HCT116 (cell line): ENCODE measurements around the gene ALAS2. TPM values are rescaled to one million over a fixed set of nuclear protein-coding genes. Genes with fewer than 3 reads are reported as not detected.

Experiments used
- ATAC-seq: fragments of 200-7000 bp; cut with Tn5 transposase; 2 replicates; pipeline ENCODE4 v1.9.1; 2020; ENCODE audit warnings: mild to moderate bottlenecking, moderate library complexity
- BruUV-seq: library from RNA; stranded (reverse); fragments of 400-500 nt; replicated peaks from 2 replicates; lab custom pipeline; 2021; lab: Mats Ljungman, UMichigan
- CTCF ChIA-PET: fragments of 300-600 bp; sonication (Branson Sonifier 250); formaldehyde crosslinking; loops from one replicate; lab custom pipeline; 2021; ENCODE audit warnings: antibody characterized with exemption; lab: Charles Lee
- POLR2A ChIA-PET: fragments of 300-600, 350-600 bp; sonication (Branson Sonifier 250); formaldehyde crosslinking; loops from one replicate; lab custom pipeline; 2021; ENCODE audit warnings: antibody characterized with exemption; lab: Charles Lee
- RAD21 ChIA-PET, 2 experiments: fragments of 300-600 bp; sonication (Branson Sonifier 250); formaldehyde crosslinking; loops; one replicate each; lab custom pipeline; 2023; ENCODE audit warnings: low total read pairs in 2 of 2; ENCODE audit not compliant: uncharacterized antibody in 2 of 2, unreplicated experiment in 2 of 2, low non-redundant PET in 1 of 2; lab: Charles Lee
- DNase-seq: peaks from one replicate; pipeline ENCODE4 v3.0.0-alpha.2; 2010; ENCODE audit warnings: low read depth, low spot score
- H2AFZ ChIP-seq: fragments of 200-600 bp; shearing (Covaris generic), sonication (generic); 2 replicates; pipeline ENCODE4 v1.6.1; 2017; ENCODE audit warnings: low read depth, mixed run types, mixed read lengths, antibody characterized with exemption, low read length; ENCODE audit not compliant: poor library complexity, severe bottlenecking
- H3K27ac ChIP-seq: 2 replicates; pipeline ENCODE4 v1.5.1; 2012; ENCODE audit warnings: low read depth, low read length
- H3K27me3 ChIP-seq: fragments of 200-600 bp; sonication (generic); 2 replicates; pipeline ENCODE4 v1.6.1; 2016; ENCODE audit warnings: mixed run types, low read length, mixed read lengths; ENCODE audit not compliant: insufficient read depth
- H3K36me3 ChIP-seq, 2 experiments: fragments of 200-500 bp in 1 of 2; fragments of 200-600 bp in 1 of 2; sonication (Bioruptor generic) in 1 of 2; sonication (generic) in 1 of 2; 2 replicates each; pipeline versions ENCODE4 v1.5.1 to v1.6.1; 2014 to 2016; ENCODE audit warnings: low read length in 2 of 2, inconsistent platforms in 1 of 2, mixed read lengths in 1 of 2, mixed run types in 1 of 2; ENCODE audit not compliant: insufficient read depth in 2 of 2, control insufficient read depth in 1 of 2
- H3K4me1 ChIP-seq, 2 experiments: fragments of 200-600 bp in 1 of 2; sonication (generic) in 1 of 2; 2 replicates each; pipeline versions ENCODE4 v1.5.1 to v1.6.1; 2012 to 2017; ENCODE audit warnings: low read length in 2 of 2, inconsistent platforms in 1 of 2, mild to moderate bottlenecking in 1 of 2, mixed read lengths in 1 of 2, mixed run types in 1 of 2, moderate library complexity in 1 of 2; ENCODE audit not compliant: insufficient read depth in 2 of 2, control insufficient read depth in 1 of 2
- H3K4me2 ChIP-seq: fragments of 200-600 bp; sonication (generic); 2 replicates; pipeline ENCODE4 v1.6.1; 2017; ENCODE audit warnings: mixed run types, low read length, mixed read lengths
- H3K4me3 ChIP-seq, 2 experiments: fragments of 200-600 bp in 1 of 2; sonication (generic) in 1 of 2; replicated peaks in 1 of 2; 2 replicates each; pipeline ENCODE4 v1.5.1; 2011 to 2016; ENCODE audit warnings: low read length in 2 of 2, control low read depth in 1 of 2, low read depth in 1 of 2, mild to moderate bottlenecking in 1 of 2, mixed read lengths in 1 of 2, mixed run types in 1 of 2
- H3K79me2 ChIP-seq: fragments of 200-600 bp; sonication (generic); 2 replicates; pipeline ENCODE4 v1.6.1; 2017; ENCODE audit warnings: mild to moderate bottlenecking, mixed run types, low read length, moderate library complexity, mixed read lengths; ENCODE audit not compliant: insufficient read depth
- H3K9ac ChIP-seq: fragments of 200-600 bp; sonication (generic); 2 replicates; pipeline ENCODE4 v1.6.1; 2016; ENCODE audit warnings: low read length, mixed read lengths
- H3K9me2 ChIP-seq: fragments of 200-600 bp; sonication (generic), shearing (Covaris generic); 2 replicates; pipeline ENCODE4 v1.6.1; 2017; ENCODE audit warnings: mixed run types, mild to moderate bottlenecking, moderate library complexity; ENCODE audit not compliant: insufficient read depth
- H3K9me3 ChIP-seq, 2 experiments: fragments of 200-500 bp in 1 of 2; fragments of 200-600 bp in 1 of 2; sonication (Bioruptor generic) in 1 of 2; sonication (generic) in 1 of 2; 2 replicates each; pipeline ENCODE4 v1.6.1; 2014 to 2017; ENCODE audit warnings: low read length in 2 of 2, mixed read lengths in 2 of 2, inconsistent platforms in 1 of 2, low read depth in 1 of 2, mild to moderate bottlenecking in 1 of 2, mixed run types in 1 of 2, moderate library complexity in 1 of 2; ENCODE audit not compliant: control insufficient read depth in 1 of 2, insufficient read depth in 1 of 2
- H4K20me1 ChIP-seq: fragments of 200-600 bp; sonication (generic), shearing (Covaris generic); 2 replicates; pipeline ENCODE4 v1.6.1; 2017; ENCODE audit warnings: mixed run types, mild to moderate bottlenecking, moderate library complexity; ENCODE audit not compliant: insufficient read depth
- CBX3 ChIP-seq: IDR thresholded peaks from 2 replicates; pipeline ENCODE4 v1.6.1; 2012; ENCODE audit warnings: low read depth
- CEBPB ChIP-seq: IDR thresholded peaks from 2 replicates; pipeline ENCODE4 v1.6.1; 2012; ENCODE audit warnings: low read depth
- EGR1 ChIP-seq: IDR thresholded peaks from 2 replicates; pipeline ENCODE4 v1.6.1; 2012; ENCODE audit warnings: low read depth
- ELF1 ChIP-seq: IDR thresholded peaks from 2 replicates; pipeline ENCODE4 v1.6.1; 2012; ENCODE audit warnings: low read depth, borderline replicate concordance
- EZH2 ChIP-seq: fragments of 200-600 bp; sonication (generic); IDR thresholded peaks from 2 replicates; pipeline ENCODE4 v1.6.1; 2017; ENCODE audit warnings: antibody characterized with exemption, mixed run types
- EZH2phosphoT487 ChIP-seq: fragments of 200-600 bp; IDR thresholded peaks from 2 replicates; pipeline ENCODE4 v1.6.1; 2018; ENCODE audit warnings: antibody characterized with exemption, borderline replicate concordance
- FOSL1 ChIP-seq: IDR thresholded peaks from 2 replicates; pipeline ENCODE4 v1.6.1; 2012; ENCODE audit warnings: low read depth
- JUND ChIP-seq: IDR thresholded peaks from 2 replicates; pipeline ENCODE4 v1.6.1; 2012
- RAD21 ChIP-seq: IDR thresholded peaks from 2 replicates; pipeline ENCODE4 v1.6.1; 2012; ENCODE audit warnings: low read depth, mild to moderate bottlenecking
- SRF ChIP-seq: IDR thresholded peaks from 2 replicates; pipeline ENCODE4 v1.6.1; 2012; ENCODE audit warnings: low read depth
- TCF7L2 ChIP-seq: IDR thresholded peaks from 2 replicates; pipeline ENCODE4 v1.7.0; 2011; ENCODE audit warnings: borderline replicate concordance, inconsistent platforms; ENCODE audit not compliant: insufficient read depth, insufficient read length; ENCODE audit errors: extremely low read depth
- ZFX ChIP-seq: fragments of 450-650 bp; IDR thresholded peaks from 2 replicates; pipeline ENCODE4 v1.6.1; 2017
- ZNF274 ChIP-seq: fragments of 200-500 bp; sonication (Bioruptor generic); IDR thresholded peaks from 2 replicates; pipeline ENCODE4 v1.6.1; 2014; ENCODE audit warnings: mild to moderate bottlenecking, low read depth, low read length, inconsistent platforms
- intact Hi-C: fragments of 100-400 bp; cut with micrococcal nuclease; formaldehyde crosslinking; loops from 2 replicates; pipeline ENCODE4 v1.10.0; 2022
- total RNA-seq: library from RNA; stranded (reverse); gene quantifications from one replicate; pipeline ENCODE4 v1.2.1, GENCODE V29; 2021; ENCODE audit not compliant: unreplicated experiment
- TF ChIP-seq, protein P1 (sequence below): IDR thresholded peaks from 2 replicates; pipeline ENCODE4 v1.6.1; 2011; ENCODE audit warnings: mild to moderate bottlenecking, low read length, moderate library complexity; ENCODE audit not compliant: insufficient replicate concordance; ENCODE audit errors: extremely low read depth
- TF ChIP-seq, protein P2 (sequence below): IDR thresholded peaks from 2 replicates; pipeline ENCODE4 v1.6.1; 2012

Gene ALAS2
- total RNA-seq, 1 experiment from 2014 or later, result not detected

DNA sequence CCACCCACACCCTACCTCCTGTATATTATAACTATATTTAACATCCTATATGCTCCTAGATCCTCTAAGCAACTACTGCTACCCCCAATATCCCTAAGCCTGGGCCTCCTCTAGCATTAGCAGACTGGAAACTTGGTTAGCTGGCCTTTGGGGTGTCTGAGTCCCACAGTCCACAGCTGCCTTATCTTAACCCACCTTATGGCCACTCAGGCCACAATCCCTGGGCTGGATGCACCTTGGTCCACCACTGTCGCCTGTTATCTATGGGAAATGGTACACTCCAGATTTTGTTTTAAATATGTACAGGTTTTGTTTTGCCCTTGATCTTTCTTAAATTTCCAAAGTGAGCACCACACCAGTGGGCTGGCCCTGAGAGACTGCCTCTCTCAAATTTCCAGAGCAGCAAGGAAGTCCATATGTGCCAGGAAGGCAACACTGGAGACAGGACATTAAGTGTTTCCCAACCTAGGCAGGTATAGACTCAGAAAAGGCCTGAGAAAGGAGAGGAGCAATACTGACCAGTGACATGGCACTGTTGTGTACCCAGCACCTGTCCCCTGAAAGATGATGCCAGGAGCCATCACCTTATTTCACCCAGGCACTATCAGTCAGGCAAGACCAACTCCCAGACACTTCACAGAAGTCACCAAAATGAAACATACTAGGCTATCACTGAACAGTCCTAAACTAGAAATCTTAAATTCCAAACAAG is 37.7 kb downstream of the ALAS2 start:
- no peak overlapping the region for H3K9ac ChIP-seq

DNA sequence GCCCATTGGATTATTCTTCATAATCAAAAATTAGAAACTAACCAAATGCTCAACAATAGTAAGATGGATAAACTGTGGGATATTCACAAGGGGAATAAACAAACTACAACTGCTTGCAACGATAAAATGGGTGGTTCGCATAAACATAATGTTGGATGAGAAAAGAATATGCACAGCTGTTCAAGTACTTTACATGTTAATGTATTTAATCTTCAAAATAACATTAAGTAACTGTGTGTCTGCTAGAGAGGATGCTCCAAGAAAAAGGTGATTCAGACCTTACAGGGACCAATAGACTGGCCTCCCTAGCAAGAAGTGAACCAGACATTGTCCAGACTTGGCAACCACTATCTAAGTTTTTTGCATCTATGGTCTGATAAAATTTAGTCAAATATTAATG is 39.1 kb downstream of the ALAS2 start:
- H3K4me1 ChIP-seq, result no peaks in the 10 kb centered on the region
- H2AFZ ChIP-seq, result no peak overlapping the region
- RAD21 ChIA-PET, result no interaction called here
- no peaks in the 10 kb centered on the region for H3K9me2 ChIP-seq
- POLR2A ChIA-PET, result no interaction called here
- no peaks in the 10 kb centered on the region for H4K20me1 ChIP-seq
- no peaks in the 10 kb centered on the region for H3K36me3 ChIP-seq
- no peaks in the 10 kb centered on the region for H3K79me2 ChIP-seq
- ATAC-seq, result no peak
- H3K4me3 ChIP-seq, result no peak overlapping the region
- CTCF ChIA-PET, result no interaction called here
- no peak for DNase-seq
- TF ChIP-seq SRF (no peak), JUND (no peak), FOSL1 (no peak), ZFX (no peak), RAD21 (no peak), ZNF274 (no peak), CEBPB (no peak), EZH2phosphoT487 (no peak), CBX3 (no peak), EZH2 (no peak)
- TF ChIP-seq, protein P1, sequence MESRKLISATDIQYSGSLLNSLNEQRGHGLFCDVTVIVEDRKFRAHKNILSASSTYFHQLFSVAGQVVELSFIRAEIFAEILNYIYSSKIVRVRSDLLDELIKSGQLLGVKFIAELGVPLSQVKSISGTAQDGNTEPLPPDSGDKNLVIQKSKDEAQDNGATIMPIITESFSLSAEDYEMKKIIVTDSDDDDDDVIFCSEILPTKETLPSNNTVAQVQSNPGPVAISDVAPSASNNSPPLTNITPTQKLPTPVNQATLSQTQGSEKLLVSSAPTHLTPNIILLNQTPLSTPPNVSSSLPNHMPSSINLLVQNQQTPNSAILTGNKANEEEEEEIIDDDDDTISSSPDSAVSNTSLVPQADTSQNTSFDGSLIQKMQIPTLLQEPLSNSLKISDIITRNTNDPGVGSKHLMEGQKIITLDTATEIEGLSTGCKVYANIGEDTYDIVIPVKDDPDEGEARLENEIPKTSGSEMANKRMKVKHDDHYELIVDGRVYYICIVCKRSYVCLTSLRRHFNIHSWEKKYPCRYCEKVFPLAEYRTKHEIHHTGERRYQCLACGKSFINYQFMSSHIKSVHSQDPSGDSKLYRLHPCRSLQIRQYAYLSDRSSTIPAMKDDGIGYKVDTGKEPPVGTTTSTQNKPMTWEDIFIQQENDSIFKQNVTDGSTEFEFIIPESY, result no peak
- BruUV-seq, result no TSS peak
- no peak overlapping the region for H3K4me2 ChIP-seq
- intact Hi-C loops, result no loop called here
- no peaks in the 10 kb centered on the region for H3K9me3 ChIP-seq
- no peak overlapping the region for H3K27ac ChIP-seq
- no peaks in the 10 kb centered on the region for H3K27me3 ChIP-seq
- H3K9ac ChIP-seq, result no peak overlapping the region

More for the DNA sequence above, 37.7 kb downstream of the ALAS2 start:
- intact Hi-C loops, result no loop called here
- H3K36me3 ChIP-seq, result no peaks in the 10 kb centered on the region
- no peaks in the 10 kb centered on the region for H3K9me2 ChIP-seq
- no peak for DNase-seq
- H3K4me1 ChIP-seq, result no peaks in the 10 kb centered on the region
- H3K4me2 ChIP-seq, result no peak overlapping the region
- no peak overlapping the region for H3K27ac ChIP-seq
- H3K9me3 ChIP-seq, result no peaks in the 10 kb centered on the region
- ChIA-PET POLR2A (no interaction called here), CTCF (no interaction called here), RAD21 (no interaction called here)
- no peak overlapping the region for H3K4me3 ChIP-seq
- no peaks in the 10 kb centered on the region for H3K27me3 ChIP-seq
- H3K79me2 ChIP-seq, result no peaks in the 10 kb centered on the region
- no TSS peak for BruUV-seq
- TF ChIP-seq EGR1 (no peak), JUND (no peak), TCF7L2 (no peak), SRF (no peak), ELF1 (no peak)
- TF ChIP-seq, protein P2, sequence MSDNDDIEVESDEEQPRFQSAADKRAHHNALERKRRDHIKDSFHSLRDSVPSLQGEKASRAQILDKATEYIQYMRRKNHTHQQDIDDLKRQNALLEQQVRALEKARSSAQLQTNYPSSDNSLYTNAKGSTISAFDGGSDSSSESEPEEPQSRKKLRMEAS, result no peak
- TF ChIP-seq, protein P1, result no peak
- no peak for ATAC-seq
- no peak overlapping the region for H2AFZ ChIP-seq
- H4K20me1 ChIP-seq, result no peaks in the 10 kb centered on the region
